ENCODE data around the gene STPG3.

The STPG3 gene

GRCh38 chr9:137300567-137301080 is 49.5 kb downstream of the STPG3 start:
- DNase-seq (ENCODE audit: low read depth, low spot score) = no peak

- no peak for DNase-seq (ENCODE audit: low read depth, low spot score)
Measured at GRCh38 chr9:137301081-137301947, 50.2 kb downstream of the STPG3 start.

GRCh38 chr9:137302118-137302448 is 51.0 kb downstream of the STPG3 start, which contains the start of gene NRARP:
TSS of gene NRARP (minus strand) at chr9:137302271. CDS start at chr9:137301928, 343 bp downstream.
- no peak for DNase-seq (ENCODE audit: low read depth, low spot score)

GRCh38 chr9:137302449-137303150 is 51.5 kb downstream of the STPG3 start:
- no peak for DNase-seq (ENCODE audit: low read depth, low spot score)
